Vagina (tissue), 2 donors: ENCODE data around the gene OPN4.

Experiments used
- POLR2A ChIP-seq, 2 donors: fragments of 450-650 bp; IDR thresholded peaks; one replicate each; pipeline ENCODE4 v1.6.1; 2017; ENCODE audit warnings: antibody characterized with exemption in 2 of 2, mild to moderate bottlenecking in 2 of 2, moderate library complexity in 2 of 2
- TF ChIP-seq, protein P1 (sequence below), 3 experiments: fragments of 450-650 bp in 2 of 3; fragments of 200-600 bp in 1 of 3; sonication (generic) in 1 of 3; IDR thresholded peaks; one replicate each; pipeline ENCODE4 v1.5.1; 2017 to 2019; ENCODE audit warnings: antibody characterized with exemption in 3 of 3, mild to moderate bottlenecking in 2 of 3, moderate library complexity in 2 of 3

- TF ChIP-seq, protein P1, sequence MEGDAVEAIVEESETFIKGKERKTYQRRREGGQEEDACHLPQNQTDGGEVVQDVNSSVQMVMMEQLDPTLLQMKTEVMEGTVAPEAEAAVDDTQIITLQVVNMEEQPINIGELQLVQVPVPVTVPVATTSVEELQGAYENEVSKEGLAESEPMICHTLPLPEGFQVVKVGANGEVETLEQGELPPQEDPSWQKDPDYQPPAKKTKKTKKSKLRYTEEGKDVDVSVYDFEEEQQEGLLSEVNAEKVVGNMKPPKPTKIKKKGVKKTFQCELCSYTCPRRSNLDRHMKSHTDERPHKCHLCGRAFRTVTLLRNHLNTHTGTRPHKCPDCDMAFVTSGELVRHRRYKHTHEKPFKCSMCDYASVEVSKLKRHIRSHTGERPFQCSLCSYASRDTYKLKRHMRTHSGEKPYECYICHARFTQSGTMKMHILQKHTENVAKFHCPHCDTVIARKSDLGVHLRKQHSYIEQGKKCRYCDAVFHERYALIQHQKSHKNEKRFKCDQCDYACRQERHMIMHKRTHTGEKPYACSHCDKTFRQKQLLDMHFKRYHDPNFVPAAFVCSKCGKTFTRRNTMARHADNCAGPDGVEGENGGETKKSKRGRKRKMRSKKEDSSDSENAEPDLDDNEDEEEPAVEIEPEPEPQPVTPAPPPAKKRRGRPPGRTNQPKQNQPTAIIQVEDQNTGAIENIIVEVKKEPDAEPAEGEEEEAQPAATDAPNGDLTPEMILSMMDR (IDR thresholded peaks at IDR 0.05): no peak
- TF ChIP-seq POLR2A (IDR thresholded peaks at IDR 0.05): no peak
These were observed 27.5 kb downstream of the OPN4 start for GRCh38 chr10:86681722-86682386.
